Smooth muscle cell (in vitro differentiated cells): ENCODE data around the gene CES2. TPM values are rescaled to one million over a fixed set of nuclear protein-coding genes. Genes with fewer than 3 reads are reported as not detected.

Experiments
- DNase-seq: peaks from one replicate; lab custom pipeline; 2025; ENCODE audit not compliant: unreplicated experiment; lab: John Stamatoyannopoulos, UW
- H2AFZ ChIP-seq: fragments of 200-600 bp; sonication (generic); 2 replicates; pipeline ENCODE4 v1.6.0; 2016; ENCODE audit warnings: antibody characterized with exemption, low read depth, mild to moderate bottlenecking
- H3F3A ChIP-seq: fragments of 200-600 bp; sonication (generic); 2 replicates; pipeline ENCODE4 v1.6.0; 2017; ENCODE audit warnings: antibody characterized with exemption, low read depth
- H3K27ac ChIP-seq: fragments of 200-600 bp; sonication (generic); 2 replicates; pipeline ENCODE4 v1.5.1; 2016; ENCODE audit warnings: low read depth, mild to moderate bottlenecking
- H3K27me3 ChIP-seq: fragments of 200-600 bp; sonication (generic); 2 replicates; pipeline ENCODE4 v1.6.1; 2016; ENCODE audit warnings: low read depth, mild to moderate bottlenecking
- H3K36me3 ChIP-seq: fragments of 200-600 bp; sonication (generic); 2 replicates; pipeline ENCODE4 v1.5.1; 2016; ENCODE audit warnings: low read depth
- H3K4me1 ChIP-seq: fragments of 200-600 bp; sonication (generic); 2 replicates; pipeline ENCODE4 v1.5.1; 2016; ENCODE audit warnings: low read depth
- H3K4me2 ChIP-seq: fragments of 200-600 bp; sonication (generic); 2 replicates; pipeline ENCODE4 v1.6.0; 2016; ENCODE audit warnings: mild to moderate bottlenecking
- H3K4me3 ChIP-seq: fragments of 200-600 bp; sonication (generic); 2 replicates; pipeline ENCODE4 v1.5.1; 2016; ENCODE audit warnings: mild to moderate bottlenecking
- H3K79me2 ChIP-seq: fragments of 200-600 bp; sonication (generic); 2 replicates; pipeline ENCODE4 v1.6.0; 2016; ENCODE audit warnings: low read depth, mild to moderate bottlenecking
- H3K9ac ChIP-seq: fragments of 200-600 bp; sonication (generic); 2 replicates; pipeline ENCODE4 v1.6.0; 2016; ENCODE audit warnings: low read depth
- H3K9me3 ChIP-seq: fragments of 200-600 bp; sonication (generic); replicated peaks from 2 replicates; pipeline ENCODE4 v1.5.1; 2016; ENCODE audit warnings: low read depth
- H4K20me1 ChIP-seq: fragments of 200-600 bp; sonication (generic); 2 replicates; pipeline ENCODE4 v1.6.0; 2016; ENCODE audit warnings: low read depth
- CTCF ChIP-seq: fragments of 200-600 bp; sonication (generic); IDR thresholded peaks from 2 replicates; pipeline ENCODE4 v1.5.1; 2017; ENCODE audit warnings: borderline replicate concordance, mild to moderate bottlenecking, antibody characterized with exemption; ENCODE audit not compliant: insufficient read depth, poor library complexity, severe bottlenecking
- WGBS: methylation state at CpG from one replicate; pipeline ENCODE4 v1.1.7; 2016; ENCODE audit warnings: low lambda C conversion rate; 5-methylcytosine and 5-hydroxymethylcytosine counted together
- polyA plus RNA-seq: library from polyadenylated mRNA; unstranded; fragments of >200 nt; fragmentation: Nextera tagmentation; extraction: Ambion mirVana; gene quantifications from 2 replicates; pipeline ENCODE4 v1.2.1, GENCODE V29; 2016
- total RNA-seq: library from RNA; depleted of rRNA; stranded (reverse); fragments of >200 nt; gene quantifications from 2 replicates; pipeline ENCODE4 v1.2.3, GENCODE V29; 2014

CES2 gene
- total and polyA plus RNA-seq, 2 experiments from 2014 or later, result 12.1 to 26.9 TPM

- Histone ChIP-seq H2AFZ (no peak overlapping the region), H3K9me3 (no peaks in the 10 kb centered on the region), H3K9ac (peak overlapping the region; percentile 89), H3K4me3 (no peak overlapping the region), H3K79me2 (no peaks in the 10 kb centered on the region), H3K36me3 (no peaks in the 10 kb centered on the region), H3K4me2 (peak overlapping the region; percentile 77), H4K20me1 (no peaks in the 10 kb centered on the region), H3K27ac (peak overlapping the region; percentile 97), H3K4me1 (peaks cover 11% of the 10 kb centered on the region), H3K27me3 (no peaks in the 10 kb centered on the region), H3F3A (no peaks in the 10 kb centered on the region)
- WGBS, result 70% methylated on average over 11 of the region's 11 CpGs
- TF ChIP-seq CTCF, result no peak
- no peak for DNase-seq
These were observed 29.4 kb upstream of the CES2 start for GRCh38 chr16:66905633-66906539.

GRCh38 chr16:66906916-66907836, 28.1 kb upstream of the CES2 start:
- Histone ChIP-seq H3K9me3 (no peaks in the 10 kb centered on the region), H3K9ac (no peak overlapping the region), H3F3A (no peaks in the 10 kb centered on the region), H3K4me1 (peaks cover 11% of the 10 kb centered on the region), H3K27me3 (no peaks in the 10 kb centered on the region), H3K4me3 (no peak overlapping the region), H3K36me3 (no peaks in the 10 kb centered on the region), H3K27ac (no peak overlapping the region), H3K4me2 (no peak overlapping the region), H3K79me2 (no peaks in the 10 kb centered on the region), H2AFZ (no peak overlapping the region), H4K20me1 (no peaks in the 10 kb centered on the region)
- WGBS, result 73% methylated on average over 7 of the region's 7 CpGs
- no peak for TF ChIP-seq CTCF
- no peak for DNase-seq

GRCh38 chr16:66908116-66908515, 27.2 kb upstream of the CES2 start:
- Histone ChIP-seq H4K20me1 (no peaks in the 10 kb centered on the region), H3F3A (no peaks in the 10 kb centered on the region), H3K4me3 (no peak overlapping the region), H3K9ac (no peak overlapping the region), H3K79me2 (no peaks in the 10 kb centered on the region), H3K27me3 (no peaks in the 10 kb centered on the region), H2AFZ (no peak overlapping the region), H3K27ac (no peak overlapping the region), H3K36me3 (no peaks in the 10 kb centered on the region), H3K4me2 (no peak overlapping the region), H3K9me3 (no peaks in the 10 kb centered on the region), H3K4me1 (peaks cover 11% of the 10 kb centered on the region)
- WGBS, result 88% methylated on average over 3 of the region's 3 CpGs
- no peak for DNase-seq
- TF ChIP-seq CTCF, result no peak
